CD14-positive monocyte (primary cell): ENCODE data around the gene ADD2. TPM values are rescaled to one million over a fixed set of nuclear protein-coding genes. Genes with fewer than 3 reads are reported as not detected.

ENCODE experiments used
- DNase-seq, 3 donors: peaks; one replicate each; pipeline ENCODE4 v3.0.0-alpha.2; 2011 to 2022
- H2AFZ ChIP-seq: 2 replicates; pipeline ENCODE4 v1.6.0; 2012; ENCODE audit warnings: mild to moderate bottlenecking, low read depth, low read length, inconsistent platforms; ENCODE audit not compliant: insufficient read depth, poor library complexity, severe bottlenecking
- H3K27ac ChIP-seq, 2 donors: 1 replicate in 1 of 2; 2 replicates in 1 of 2; pipeline ENCODE4 v1.5.1; 2012 to 2013; ENCODE audit warnings: low read length in 2 of 2, control low read depth in 1 of 2, inconsistent platforms in 1 of 2, low read depth in 1 of 2, mild to moderate bottlenecking in 1 of 2
- H3K27me3 ChIP-seq, 2 donors: one replicate each; pipeline versions ENCODE4 v1.6.0 to v1.6.1; 2011 to 2013; ENCODE audit warnings: low read length in 2 of 2; ENCODE audit not compliant: control insufficient read depth in 2 of 2, insufficient read depth in 2 of 2
- H3K36me3 ChIP-seq, 2 donors: replicated peaks in 1 of 2; 1 replicate in 1 of 2; 2 replicates in 1 of 2; pipeline versions ENCODE4 v1.5.1 to v1.6.1; 2012 to 2013; ENCODE audit warnings: low read length in 2 of 2, control low read depth in 1 of 2, inconsistent platforms in 1 of 2, mild to moderate bottlenecking in 1 of 2; ENCODE audit not compliant: insufficient read depth in 2 of 2, control insufficient read depth in 1 of 2
- H3K4me1 ChIP-seq, 2 donors: 1 replicate in 1 of 2; 2 replicates in 1 of 2; pipeline versions ENCODE4 v1.5.1 to v1.6.1; 2012 to 2013; ENCODE audit warnings: low read length in 2 of 2, control low read depth in 1 of 2, inconsistent platforms in 1 of 2, mild to moderate bottlenecking in 1 of 2, moderate library complexity in 1 of 2; ENCODE audit not compliant: insufficient read depth in 2 of 2, control insufficient read depth in 1 of 2
- H3K4me2 ChIP-seq: replicated peaks from 2 replicates; pipeline ENCODE3; 2012; ENCODE audit warnings: low read length, moderate library complexity, mild to moderate bottlenecking; ENCODE audit not compliant: poor library complexity, severe bottlenecking; ENCODE audit errors: extremely low read depth
- H3K4me3 ChIP-seq, 3 experiments: fragments of 200-600 bp in 1 of 3; sonication (generic) in 1 of 3; replicated peaks in 1 of 3; 1 replicate in 2 of 3; 2 replicates in 1 of 3; pipeline ENCODE4 v1.5.1; 2011 to 2013; ENCODE audit warnings: low read length in 3 of 3, mild to moderate bottlenecking in 3 of 3, control low read depth in 2 of 3, low read depth in 2 of 3, inconsistent platforms in 1 of 3, moderate library complexity in 1 of 3
- H3K79me2 ChIP-seq: 2 replicates; pipeline ENCODE4 v1.6.0; 2012; ENCODE audit warnings: mild to moderate bottlenecking, control low read depth, inconsistent platforms, low read length, moderate library complexity; ENCODE audit not compliant: insufficient read depth
- H3K9ac ChIP-seq: 2 replicates; pipeline ENCODE4 v1.6.0; 2017; ENCODE audit warnings: low read length, mild to moderate bottlenecking; ENCODE audit not compliant: insufficient read depth, poor library complexity, severe bottlenecking
- H3K9me3 ChIP-seq, 2 donors: replicated peaks in 1 of 2; 1 replicate in 1 of 2; 2 replicates in 1 of 2; pipeline versions ENCODE4 v1.5.1 to v1.6.1; 2012 to 2013; ENCODE audit warnings: low read length in 2 of 2, control low read depth in 1 of 2; ENCODE audit not compliant: control insufficient read depth in 1 of 2, insufficient read depth in 1 of 2
- H4K20me1 ChIP-seq: 2 replicates; pipeline ENCODE4 v1.6.0; 2012; ENCODE audit warnings: mild to moderate bottlenecking, low read length, control low read depth, moderate library complexity; ENCODE audit not compliant: insufficient read depth
- H3K27ac Mint-ChIP-seq, 7 donors: one replicate each; pipeline ENCODE4 v1.8.0; 2020; ENCODE audit warnings: mild to moderate bottlenecking in 7 of 7, mixed read lengths in 7 of 7, moderate library complexity in 6 of 7, inconsistent platforms in 2 of 7
- H3K27me3 Mint-ChIP-seq, 3 donors: one replicate each; pipeline ENCODE4 v1.8.0; 2021 to 2022; ENCODE audit warnings: low read depth in 3 of 3, mild to moderate bottlenecking in 3 of 3, mixed read lengths in 3 of 3, moderate library complexity in 3 of 3, inconsistent platforms in 1 of 3
- H3K36me3 Mint-ChIP-seq, 2 donors: one replicate each; pipeline ENCODE4 v1.8.0; 2020; ENCODE audit warnings: mixed read lengths in 2 of 2, inconsistent platforms in 1 of 2, mild to moderate bottlenecking in 1 of 2
- H3K4me1 Mint-ChIP-seq: one replicate; pipeline ENCODE4 v1.8.0; 2020; ENCODE audit warnings: mild to moderate bottlenecking, mixed read lengths
- H3K4me3 Mint-ChIP-seq, 2 donors: one replicate each; pipeline ENCODE4 v1.8.0; 2020; ENCODE audit warnings: mild to moderate bottlenecking in 2 of 2, mixed read lengths in 2 of 2, moderate library complexity in 1 of 2
- H3K9me3 Mint-ChIP-seq, 7 donors: one replicate each; pipeline ENCODE4 v1.8.0; 2020 to 2022; ENCODE audit warnings: mixed read lengths in 7 of 7, mild to moderate bottlenecking in 6 of 7, moderate library complexity in 6 of 7, inconsistent platforms in 2 of 7
- CTCF ChIP-seq: fragments of 200-600 bp; IDR thresholded peaks from one replicate; pipeline ENCODE4 v1.8.0; 2022; ENCODE audit warnings: antibody characterized with exemption, mild to moderate bottlenecking
- WGBS: methylation state at CpG from one replicate; pipeline ENCODE4 v1.1.5; 2013; ENCODE audit warnings: missing lambda C conversion rate; ENCODE audit not compliant: insufficient coverage; 5-methylcytosine and 5-hydroxymethylcytosine counted together
- intact Hi-C, 2 donors: fragments of 100-400 bp; cut with micrococcal nuclease; formaldehyde crosslinking; loops; one replicate each; pipeline versions ENCODE4 v1.15.0 to v1.15.1; 2023
- polyA plus RNA-seq, 3 donors: library from polyadenylated mRNA; depleted of rRNA in 1 of 3; unstranded in 2 of 3; stranded (reverse) in 1 of 3; fragments of 300-500 nt in 2 of 3; fragments of >200 nt in 1 of 3; fragmentation: Illumina TruSeq in 2 of 3; gene quantifications; 1 replicate in 2 of 3; 2 replicates in 1 of 3; pipeline ENCODE4 v1.2.3, GENCODE V29; 2012 to 2021

Gene ADD2
- polyA plus RNA-seq, 3 donors: 0.18 to 0.56 (median 0.26) TPM

- Mint-ChIP-seq H3K27me3 (peaks cover 2 to 6% (median 2%) of the 10 kb centered on the region in 3 donors), H3K9me3 (peaks cover 0 to 2% (median 0%) of the 10 kb centered on the region in 7 donors), H3K27ac (no peak overlapping the region), H3K4me1 (no peaks in the 10 kb centered on the region), H3K36me3 (no peaks in the 10 kb centered on the region), H3K4me3 (no peak overlapping the region)
- H3K9ac ChIP-seq: no peak overlapping the region
- no peak overlapping the region for H3K4me2 ChIP-seq
- H4K20me1 ChIP-seq: no peaks in the 10 kb centered on the region
- H3K27me3 ChIP-seq: no peaks in the 10 kb centered on the region
- H3K4me3 ChIP-seq: no peak overlapping the region
- H3K79me2 ChIP-seq: no peaks in the 10 kb centered on the region
- intact Hi-C loops: no loop called here
- H3K9me3 ChIP-seq: no peaks in the 10 kb centered on the region
- TF ChIP-seq CTCF: no peak
- 93% methylated on average over 3 of the region's 3 CpGs for WGBS
- no peak for DNase-seq
- H3K36me3 ChIP-seq: no peaks in the 10 kb centered on the region
- no peak overlapping the region for H3K27ac ChIP-seq
- no peaks in the 10 kb centered on the region for H3K4me1 ChIP-seq
- no peak overlapping the region for H2AFZ ChIP-seq
Measured at GRCh38 chr2:70716951-70717350, 51.0 kb downstream of the ADD2 start.

- peaks cover 2 to 6% (median 2%) of the 10 kb centered on the region in 3 donors for H3K27me3 Mint-ChIP-seq
- no peaks in the 10 kb centered on the region for H3K79me2 ChIP-seq
- H3K9ac ChIP-seq: no peak overlapping the region
- no peak overlapping the region for H3K4me2 ChIP-seq
- peaks cover 0 to 2% (median 0%) of the 10 kb centered on the region in 7 donors for H3K9me3 Mint-ChIP-seq
- no peak overlapping the region for H3K27ac ChIP-seq
- intact Hi-C loops: no loop called here
- no peaks in the 10 kb centered on the region for H3K36me3 Mint-ChIP-seq
- H2AFZ ChIP-seq: no peak overlapping the region
- no peak for DNase-seq
- H3K4me1 Mint-ChIP-seq: no peaks in the 10 kb centered on the region
- no peaks in the 10 kb centered on the region for H3K9me3 ChIP-seq
- no peak for TF ChIP-seq CTCF
- H3K27ac Mint-ChIP-seq: no peak overlapping the region
- H3K4me3 ChIP-seq: no peak overlapping the region
- no peaks in the 10 kb centered on the region for H3K27me3 ChIP-seq
- no peak overlapping the region for H3K4me3 Mint-ChIP-seq
- H3K4me1 ChIP-seq: no peaks in the 10 kb centered on the region
- 85% methylated on average over 7 of the region's 7 CpGs for WGBS
- no peaks in the 10 kb centered on the region for H4K20me1 ChIP-seq
- H3K36me3 ChIP-seq: no peaks in the 10 kb centered on the region
Measured at GRCh38 chr2:70716131-70716743, 51.8 kb downstream of the ADD2 start.
